HG03342 (cell line): ENCODE results near the gene SDK1.

Source experiments
- ATAC-seq: cut with Tn5 transposase; IDR thresholded peaks from one replicate; pipeline ENCODE4 v1.9.1; 2021; ENCODE audit warnings: mild to moderate bottlenecking, moderate library complexity; ENCODE audit not compliant: unreplicated experiment

The SDK1 gene, protein sequence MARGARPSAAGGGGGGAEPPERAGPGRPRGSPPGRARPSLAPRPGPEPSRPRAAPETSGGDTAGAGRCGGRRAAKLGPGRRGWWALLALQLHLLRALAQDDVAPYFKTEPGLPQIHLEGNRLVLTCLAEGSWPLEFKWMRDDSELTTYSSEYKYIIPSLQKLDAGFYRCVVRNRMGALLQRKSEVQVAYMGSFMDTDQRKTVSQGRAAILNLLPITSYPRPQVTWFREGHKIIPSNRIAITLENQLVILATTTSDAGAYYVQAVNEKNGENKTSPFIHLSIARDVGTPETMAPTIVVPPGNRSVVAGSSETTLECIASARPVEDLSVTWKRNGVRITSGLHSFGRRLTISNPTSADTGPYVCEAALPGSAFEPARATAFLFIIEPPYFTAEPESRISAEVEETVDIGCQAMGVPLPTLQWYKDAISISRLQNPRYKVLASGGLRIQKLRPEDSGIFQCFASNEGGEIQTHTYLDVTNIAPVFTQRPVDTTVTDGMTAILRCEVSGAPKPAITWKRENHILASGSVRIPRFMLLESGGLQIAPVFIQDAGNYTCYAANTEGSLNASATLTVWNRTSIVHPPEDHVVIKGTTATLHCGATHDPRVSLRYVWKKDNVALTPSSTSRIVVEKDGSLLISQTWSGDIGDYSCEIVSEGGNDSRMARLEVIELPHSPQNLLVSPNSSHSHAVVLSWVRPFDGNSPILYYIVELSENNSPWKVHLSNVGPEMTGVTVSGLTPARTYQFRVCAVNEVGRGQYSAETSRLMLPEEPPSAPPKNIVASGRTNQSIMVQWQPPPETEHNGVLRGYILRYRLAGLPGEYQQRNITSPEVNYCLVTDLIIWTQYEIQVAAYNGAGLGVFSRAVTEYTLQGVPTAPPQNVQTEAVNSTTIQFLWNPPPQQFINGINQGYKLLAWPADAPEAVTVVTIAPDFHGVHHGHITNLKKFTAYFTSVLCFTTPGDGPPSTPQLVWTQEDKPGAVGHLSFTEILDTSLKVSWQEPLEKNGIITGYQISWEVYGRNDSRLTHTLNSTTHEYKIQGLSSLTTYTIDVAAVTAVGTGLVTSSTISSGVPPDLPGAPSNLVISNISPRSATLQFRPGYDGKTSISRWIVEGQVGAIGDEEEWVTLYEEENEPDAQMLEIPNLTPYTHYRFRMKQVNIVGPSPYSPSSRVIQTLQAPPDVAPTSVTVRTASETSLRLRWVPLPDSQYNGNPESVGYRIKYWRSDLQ (N-terminal part only)

DNA sequence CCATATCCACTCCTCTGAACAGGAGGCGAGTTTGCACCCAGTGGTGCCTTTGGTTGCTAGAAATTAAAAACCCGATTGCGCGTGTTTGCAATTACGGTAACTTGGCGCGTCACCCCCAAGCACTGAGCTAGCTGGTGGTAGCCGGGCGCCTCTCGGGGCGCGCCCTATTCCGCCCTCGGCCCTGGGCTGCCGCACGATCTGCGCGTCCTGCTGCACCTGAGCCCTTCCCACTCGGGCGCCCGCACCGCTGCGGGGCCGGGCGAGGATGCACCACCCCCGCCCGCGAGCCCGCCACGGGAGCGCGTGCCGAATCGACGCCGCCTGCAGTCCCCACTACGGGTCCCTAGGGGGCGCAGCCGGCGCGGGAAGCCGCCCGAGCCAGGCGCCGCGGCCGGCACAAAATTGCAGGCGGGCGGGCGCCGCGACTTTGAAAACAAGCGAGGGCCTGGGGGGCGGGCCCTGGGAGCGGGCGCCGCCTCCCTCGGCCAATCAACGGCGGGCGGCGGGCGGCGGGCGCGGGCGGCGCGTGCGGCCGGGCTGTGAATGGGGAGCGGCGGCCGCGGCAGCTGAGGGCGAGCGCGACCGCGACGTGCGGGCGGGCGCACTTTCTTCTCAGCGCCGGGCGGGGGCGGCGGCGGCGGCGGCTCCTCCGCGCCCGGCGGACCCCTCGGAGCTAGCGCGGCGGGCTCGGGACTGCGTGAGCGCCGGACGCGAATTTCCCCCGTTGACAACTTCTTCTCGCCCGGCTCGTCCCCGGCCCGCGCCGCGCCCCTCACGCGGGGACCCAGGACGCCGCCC, at the start of gene SDK1:
SDK1 (plus strand) TSS at position 602 of the 798 bp plus-strand sequence. CDS start 335 bp downstream, outside the sequence.
- peak; percentile 92 for ATAC-seq

DNA sequence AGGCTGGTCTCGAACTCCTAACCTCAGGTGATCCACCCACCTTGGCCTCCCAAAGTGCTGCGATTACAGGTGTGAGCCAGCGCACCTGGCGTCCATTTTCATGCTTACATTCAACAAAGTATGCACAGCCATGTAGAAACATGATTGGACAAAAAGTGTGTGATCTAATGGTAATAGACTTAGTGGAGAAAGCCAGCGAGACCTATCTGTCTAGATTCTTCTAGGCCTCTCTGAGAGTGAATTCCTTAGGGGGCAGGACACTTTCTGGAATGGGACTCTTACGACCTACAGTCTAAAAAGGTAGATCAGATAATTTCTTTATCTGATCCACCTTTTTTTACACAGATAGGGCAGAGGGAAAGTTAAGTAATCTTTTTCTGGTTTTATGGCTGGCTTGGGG, 46.3 kb upstream of the SDK1 start:
- no peak for ATAC-seq

DNA sequence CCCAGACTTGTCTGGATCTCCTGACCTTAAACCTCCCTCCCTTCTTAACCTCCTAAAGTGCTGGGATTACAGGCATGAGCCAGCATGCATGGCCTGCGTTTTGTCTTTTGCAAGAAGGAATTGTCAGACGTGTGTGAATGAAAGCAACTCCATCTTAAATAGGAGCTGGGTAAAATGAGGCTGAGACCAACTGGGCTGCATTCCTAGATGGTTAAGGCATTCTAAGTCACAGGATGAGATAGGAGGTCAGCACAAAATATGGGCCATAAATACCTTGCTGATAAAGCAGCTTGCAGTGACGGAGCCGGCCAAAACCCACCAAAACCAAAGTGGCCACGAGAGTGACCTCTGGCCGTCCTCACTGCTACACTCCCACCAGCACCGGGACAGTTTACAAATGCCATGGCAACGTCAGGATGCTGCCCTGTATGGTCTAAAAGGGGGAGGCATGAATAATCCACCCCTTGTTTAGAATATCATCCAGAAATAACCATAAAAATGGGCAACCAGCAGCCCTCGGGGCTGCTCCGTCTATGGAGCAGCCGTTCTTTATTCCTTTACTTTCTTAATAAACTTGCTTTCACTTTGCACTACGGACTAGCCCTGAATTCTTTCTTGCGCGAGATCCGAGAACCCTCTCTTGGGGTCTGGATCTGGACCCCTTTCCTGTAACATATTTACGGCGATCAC, 41.2 kb upstream of the SDK1 start:
- no peak for ATAC-seq

DNA sequence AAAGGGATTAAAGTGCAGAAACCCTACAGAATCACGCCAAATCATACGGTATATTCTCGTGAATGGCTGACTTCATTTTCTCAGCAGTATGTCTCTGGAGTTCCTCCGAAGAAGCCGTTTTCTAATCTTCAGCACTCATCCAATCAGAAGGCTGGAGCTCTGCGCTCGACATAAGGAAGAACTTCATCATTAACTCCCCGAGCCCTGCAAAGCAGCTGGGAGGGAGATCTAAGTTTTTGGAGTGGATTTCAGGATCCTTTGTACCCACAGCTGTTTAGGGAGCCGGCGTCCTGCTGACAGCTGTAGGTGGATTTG, 40.7 kb upstream of the SDK1 start:
- no peak for ATAC-seq

DNA sequence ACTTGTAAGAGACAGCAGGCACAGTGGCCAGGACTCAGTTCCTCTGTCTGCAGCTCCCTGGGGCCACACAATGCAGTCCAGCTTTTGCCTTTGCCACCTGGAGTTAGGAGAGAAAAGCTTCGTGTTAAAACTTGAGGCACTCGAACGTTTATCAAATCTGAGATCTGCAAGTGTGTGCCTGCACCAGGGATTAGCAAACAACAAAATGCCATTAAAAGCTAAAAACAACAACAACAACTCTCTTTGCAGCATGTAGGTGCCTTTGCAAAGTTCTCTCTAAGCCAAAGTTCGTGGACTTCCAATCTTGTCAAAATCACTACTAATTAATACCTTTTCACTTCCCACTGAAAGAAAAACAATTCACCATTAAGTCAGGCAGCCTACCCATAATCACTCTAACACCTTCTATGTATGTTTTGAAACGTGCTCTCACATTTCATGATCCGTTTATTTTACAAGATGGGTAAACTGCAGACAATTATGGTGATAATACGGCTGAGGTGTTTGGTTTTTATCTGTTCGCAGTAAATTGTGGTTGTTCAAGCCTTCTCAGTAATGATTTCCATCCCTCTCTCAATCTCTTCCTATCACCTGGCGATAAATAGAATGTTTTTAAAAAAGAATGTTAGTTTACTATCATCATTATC, 36.2 kb upstream of the SDK1 start:
- no peak for ATAC-seq

DNA sequence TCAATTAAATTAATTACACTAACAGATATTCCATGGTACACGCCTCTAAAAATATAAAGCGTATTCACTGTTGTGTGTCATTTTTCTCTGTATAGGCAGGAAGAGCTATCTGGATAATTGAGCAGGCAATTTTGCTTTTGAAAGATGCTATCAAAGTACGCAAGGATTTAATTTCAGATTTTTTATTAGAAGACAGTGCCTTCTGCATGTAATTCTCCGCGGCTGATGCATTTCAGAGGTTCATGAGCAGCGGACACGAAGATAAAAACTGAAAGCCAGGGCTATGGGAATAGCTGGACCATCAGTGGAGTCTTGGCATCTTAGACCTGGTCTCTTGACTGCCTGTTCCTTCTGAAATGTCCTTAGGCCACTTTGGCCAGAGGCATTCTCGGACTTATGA, 35.7 kb upstream of the SDK1 start:
- no peak for ATAC-seq

DNA sequence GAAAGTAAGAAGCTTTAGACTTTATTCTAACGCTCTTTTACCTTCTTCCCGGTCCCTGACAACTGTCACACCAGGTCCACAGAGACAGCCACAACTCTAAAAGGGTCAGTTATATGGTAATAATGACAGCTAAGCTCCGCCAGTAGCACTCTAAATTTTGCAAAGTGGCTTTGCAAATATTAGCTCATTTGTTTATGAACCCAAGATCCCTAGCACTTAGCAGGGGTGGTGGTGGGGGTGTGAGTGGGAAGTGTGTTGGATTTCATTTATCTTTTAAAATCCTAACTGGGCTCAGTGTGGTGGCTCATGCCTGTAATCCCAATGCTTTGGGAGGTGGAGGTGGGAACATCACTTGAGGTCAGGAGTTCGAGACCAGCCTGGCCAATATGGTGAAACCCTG, 34.8 kb upstream of the SDK1 start:
- no peak for ATAC-seq

DNA sequence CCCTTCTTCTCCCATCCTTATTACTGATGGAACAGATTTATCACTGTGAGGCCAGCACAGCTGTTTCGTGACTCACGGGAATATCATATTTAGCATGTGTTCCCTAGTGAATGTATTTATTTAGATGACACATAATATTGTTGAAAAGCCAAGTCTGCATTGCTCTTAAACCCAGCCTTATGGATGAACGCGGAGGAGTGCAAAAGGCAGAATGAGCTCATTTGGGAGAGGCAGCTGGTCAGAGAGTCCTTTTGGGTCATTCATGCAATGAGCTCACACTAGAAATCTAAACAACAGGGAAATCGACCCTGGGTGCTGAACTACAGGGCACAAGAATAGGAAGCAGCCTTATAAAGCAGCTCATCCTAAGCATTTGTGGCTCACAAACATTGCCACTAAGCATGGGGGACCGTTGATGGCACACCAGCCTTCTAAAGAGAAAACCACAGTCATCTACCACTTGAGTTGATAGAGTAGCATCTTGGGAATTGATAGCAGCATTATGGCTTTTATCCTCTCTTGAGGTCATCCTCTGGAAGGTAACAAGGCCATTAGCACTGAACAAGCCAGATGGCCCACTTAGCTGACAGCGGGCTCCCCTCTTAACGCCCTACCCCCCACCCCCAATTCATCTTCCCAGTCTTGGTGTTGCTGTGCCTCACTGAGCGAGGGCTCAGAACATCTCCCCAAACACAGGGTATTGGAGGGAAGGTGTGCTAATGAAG, 32.9 kb upstream of the SDK1 start:
- ATAC-seq = no peak

DNA sequence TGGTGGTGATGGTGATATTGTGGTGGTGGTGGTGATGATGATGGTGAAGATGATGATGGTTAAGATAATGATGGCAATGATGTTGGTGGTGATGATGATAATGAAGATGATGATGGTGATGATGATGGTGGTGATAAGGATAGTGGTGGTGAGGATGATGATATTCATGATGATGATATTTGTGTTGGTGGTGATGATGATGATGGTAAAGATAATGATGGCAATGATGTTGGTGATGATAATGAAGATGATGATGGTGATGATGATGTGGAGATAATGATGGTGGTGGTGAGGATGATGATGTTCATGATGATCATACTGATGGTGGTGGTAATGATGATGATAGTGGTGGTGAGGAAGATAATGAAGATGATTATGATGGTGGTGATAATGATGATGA, 30.7 kb upstream of the SDK1 start:
- no peak for ATAC-seq

DNA sequence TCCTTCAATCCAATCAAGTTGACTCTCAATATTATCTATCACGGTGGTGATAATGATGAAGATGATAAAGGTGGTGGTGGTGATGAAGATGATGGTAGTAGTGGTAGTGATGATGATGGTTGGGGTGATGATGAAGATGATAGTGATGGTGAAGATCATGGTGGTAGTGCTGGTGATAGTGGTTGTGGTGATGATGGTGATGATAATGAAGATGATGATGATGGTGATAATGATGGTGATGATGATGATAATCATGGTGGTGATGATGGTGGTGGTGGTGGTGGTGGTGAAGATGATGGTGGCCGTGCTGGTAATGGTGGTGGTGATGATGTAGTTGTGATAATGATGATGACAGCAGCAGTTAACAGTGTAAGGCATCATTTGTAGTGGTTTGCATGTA, 29.8 kb upstream of the SDK1 start:
- no peak for ATAC-seq

DNA sequence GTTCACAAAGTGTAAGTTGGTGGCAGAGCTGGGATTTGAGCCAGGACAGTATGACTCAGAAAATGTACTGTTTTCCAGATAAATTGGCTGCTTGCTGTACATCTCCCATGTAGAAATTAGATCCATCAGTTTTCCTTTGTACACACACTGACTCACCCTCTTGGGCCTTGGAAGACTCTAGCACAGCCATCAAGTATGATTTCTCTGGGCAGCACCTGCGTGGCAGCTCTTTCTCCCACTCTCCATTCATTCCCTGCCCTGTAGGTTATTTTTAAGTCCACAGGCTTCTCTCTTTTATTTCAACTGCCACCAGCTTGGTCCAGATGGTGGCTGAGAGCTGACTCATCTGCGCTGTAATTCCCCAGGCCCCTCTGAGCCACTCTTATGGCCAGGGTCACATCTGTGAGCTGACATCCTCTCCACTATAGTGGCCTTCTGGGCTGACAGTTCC, 28.3 kb upstream of the SDK1 start:
- no peak for ATAC-seq

DNA sequence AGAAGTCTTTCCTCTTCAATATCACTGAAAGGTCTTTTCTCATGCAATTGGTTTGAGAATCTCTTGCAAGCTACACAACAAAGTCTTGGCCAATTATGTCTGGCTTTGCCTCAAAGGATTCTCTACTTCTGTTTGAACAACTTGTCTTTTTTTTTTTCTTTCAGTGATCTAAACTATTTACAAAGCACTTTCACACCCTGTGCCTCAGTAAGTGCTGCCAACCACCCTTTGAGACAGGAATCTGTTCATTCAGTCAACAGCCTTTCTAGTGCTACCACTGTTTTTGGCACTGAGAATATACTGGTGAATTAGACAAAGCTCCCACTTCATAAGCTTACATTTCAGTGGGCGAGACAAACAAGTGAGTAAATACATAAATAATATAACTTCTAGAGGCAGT, 26.9 kb upstream of the SDK1 start:
- ATAC-seq = no peak

DNA sequence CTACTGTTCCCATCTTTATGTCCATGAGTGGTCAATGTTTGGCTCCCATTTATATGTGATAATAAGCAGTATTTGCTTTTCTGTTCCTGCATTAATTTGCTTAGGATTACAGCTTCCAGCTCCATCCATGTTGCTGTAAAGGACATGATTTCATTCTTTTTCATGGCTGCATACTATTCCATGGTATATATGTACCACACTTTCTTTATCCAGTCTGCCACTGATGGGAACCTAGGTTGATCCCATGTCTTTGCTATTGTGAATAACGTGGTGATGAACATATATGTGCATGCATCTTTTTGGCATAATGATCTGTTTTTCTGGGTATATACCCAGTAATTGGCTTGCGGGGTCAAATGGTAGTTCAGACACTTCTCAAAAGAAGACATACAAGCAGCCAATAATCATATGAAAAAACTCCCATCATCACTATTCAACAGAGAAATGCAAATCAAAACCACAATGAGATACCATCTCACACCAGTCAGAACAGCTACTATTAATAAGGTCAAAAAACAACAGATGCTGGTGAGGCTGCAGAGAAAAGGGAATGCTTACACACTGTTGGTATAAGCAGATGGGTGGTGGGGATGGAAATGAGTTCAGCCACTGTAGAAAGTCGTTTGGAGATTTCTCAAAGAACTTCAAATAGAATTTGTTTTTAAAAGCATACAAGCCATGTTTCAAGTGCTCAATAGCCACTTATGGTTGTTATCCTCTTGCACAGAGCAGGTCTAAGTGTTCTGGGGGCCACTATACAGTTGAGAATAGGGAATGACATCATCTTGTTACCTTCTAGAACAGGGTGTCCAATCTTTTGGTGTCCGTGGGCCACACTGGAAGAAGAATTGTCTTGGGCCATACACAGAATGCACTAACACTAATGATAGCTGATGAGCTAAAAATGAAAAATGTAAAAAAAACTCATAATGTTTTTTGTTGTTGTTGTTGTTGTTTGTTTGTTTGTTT, 23.2 kb upstream of the SDK1 start:
- no peak for ATAC-seq

DNA sequence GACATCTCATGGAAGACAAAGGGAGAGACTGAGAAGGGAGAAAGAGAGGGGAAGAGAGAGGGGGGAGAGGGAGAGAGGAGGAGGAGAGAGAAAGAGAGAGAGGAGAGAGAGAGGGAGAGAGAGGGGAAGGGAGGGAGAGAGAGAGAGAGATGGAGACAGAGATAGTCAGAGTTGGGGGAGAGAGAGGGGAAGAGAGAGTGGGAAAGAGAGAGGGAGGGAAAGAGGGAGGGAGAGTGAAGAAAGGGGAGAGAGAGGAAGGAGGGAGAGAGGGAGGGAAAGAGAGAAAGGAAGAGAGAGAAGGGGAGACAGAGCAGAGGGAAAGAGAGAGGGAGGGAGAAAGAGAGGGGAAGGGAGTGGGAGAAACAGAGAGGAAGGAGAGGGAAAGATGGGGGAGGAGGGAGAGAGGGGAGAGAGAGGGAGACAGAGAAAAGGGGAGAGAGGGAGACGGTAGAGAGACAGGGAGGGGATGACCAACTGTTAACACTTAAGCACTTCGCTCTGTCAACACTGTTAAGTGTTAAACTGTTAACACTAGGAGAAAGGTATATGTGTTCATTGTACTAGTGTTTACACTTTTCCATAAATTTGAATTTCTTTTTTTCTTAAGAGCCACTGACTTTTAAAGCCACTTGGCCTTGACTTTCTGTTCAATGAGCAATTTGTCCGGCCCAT, 21.8 kb upstream of the SDK1 start:
- no peak for ATAC-seq

DNA sequence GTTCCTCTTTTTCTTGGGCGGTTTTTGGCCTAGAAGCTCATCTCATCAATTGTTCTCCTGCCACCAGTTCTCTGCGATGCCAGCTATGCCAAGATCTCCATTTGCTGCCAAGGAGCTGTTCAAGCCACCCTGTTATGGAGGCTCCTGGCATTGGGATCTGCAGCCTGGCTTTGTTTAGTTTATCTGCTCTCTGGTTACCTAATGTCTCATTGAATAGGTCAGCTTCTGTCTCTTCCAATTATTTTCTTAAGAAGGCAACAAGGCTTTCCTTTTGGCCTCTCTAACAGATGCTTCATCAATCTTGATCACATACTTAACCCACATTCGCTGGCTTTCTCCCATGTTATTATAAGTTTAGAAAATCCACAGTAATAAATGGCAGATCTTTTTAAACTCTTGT, 20.6 kb upstream of the SDK1 start:
- no peak for ATAC-seq

DNA sequence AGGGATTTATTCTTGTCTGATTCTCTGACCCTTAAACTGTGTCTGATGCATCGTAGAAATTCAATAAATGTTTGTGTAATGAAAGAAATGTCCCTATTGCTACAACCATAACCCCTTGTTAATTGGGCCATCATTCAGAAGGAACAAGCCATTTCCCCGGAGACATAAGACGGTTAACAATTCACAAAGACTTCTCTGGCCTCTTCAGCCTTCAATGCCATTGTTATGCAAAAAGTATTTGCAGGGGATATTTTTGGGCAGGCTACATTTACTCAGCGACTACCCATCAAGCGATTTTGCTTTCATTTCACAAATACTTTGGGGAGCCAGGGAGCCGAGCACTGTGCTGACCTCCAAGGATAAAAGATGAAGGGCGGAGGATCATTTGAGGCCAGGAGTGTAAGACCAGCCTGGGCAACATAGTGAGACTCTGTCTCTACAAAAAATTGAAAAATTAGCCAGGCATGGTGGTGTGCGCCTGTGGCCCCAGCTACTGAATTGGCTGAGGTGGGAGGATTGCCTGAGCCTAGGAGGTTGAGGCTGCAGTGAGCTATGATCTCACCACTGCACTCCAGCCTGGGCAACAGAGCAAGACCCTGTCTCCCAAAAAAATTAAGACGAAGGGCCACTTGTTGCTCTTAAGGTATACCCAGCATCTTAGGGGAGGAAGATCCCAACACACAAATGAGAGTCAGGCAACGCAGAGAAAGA, 20.0 kb upstream of the SDK1 start:
- ATAC-seq = no peak

DNA sequence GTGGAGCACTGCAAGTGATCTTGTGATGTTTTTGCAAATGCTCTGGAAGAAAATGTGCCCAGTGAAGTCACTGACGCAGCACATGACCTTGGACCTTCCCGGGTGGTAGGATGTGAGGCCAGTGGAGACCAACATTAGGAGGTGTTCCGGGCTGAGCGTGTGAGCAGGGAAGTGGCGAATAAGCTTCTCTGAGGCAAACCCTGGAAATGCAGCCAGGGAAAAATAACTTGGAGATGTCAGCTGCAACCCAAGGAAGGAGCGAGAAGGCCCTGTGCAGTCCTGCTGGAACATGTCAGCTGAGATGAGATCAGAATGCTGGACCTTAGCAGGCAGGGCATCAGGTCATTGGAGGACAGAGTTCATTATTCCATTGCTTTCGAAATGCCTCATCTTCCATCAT, 18.6 kb upstream of the SDK1 start:
- no peak for ATAC-seq
